Mesenteric fat pad (tissue), 1 donor: ENCODE data around the gene PAX9. TPM values are rescaled to one million over a fixed set of nuclear protein-coding genes. Genes with fewer than 3 reads are reported as not detected.
"Not testable (repeated sequence)": the region's sequence is repeated elsewhere in the genome, so short reads cannot be mapped to it uniquely, and the experiment has no call there.

Experiments
- DNase-seq: peaks from one replicate; pipeline ENCODE4 v3.0.0-alpha.2; 2020; ENCODE audit warnings: low spot score
- total RNA-seq: library from RNA; stranded (reverse); fragmentation: NEBNext Ultra II Directional; extraction: Animal tissue kit (Norgen Biotek cat#: 25700); gene quantifications from one replicate; pipeline ENCODE4 v1.2.1, GENCODE V29; 2021
- donor health status: DM: yes; HTN: yes; CAD: no.

PAX9 gene
- total RNA-seq, 1 donor from 2014 or later: not detected

GRCh38 chr14:36672095-36672494, 10.4 kb downstream of the PAX9 start:
- DNase-seq: no peak

GRCh38 chr14:36674659-36675058, 13.0 kb downstream of the PAX9 start:
- DNase-seq: no peak

- DNase-seq: no peak
Observed at GRCh38 chr14:36675581-36675980, 13.9 kb downstream of the PAX9 start.

- no peak for DNase-seq
Observed at GRCh38 chr14:36676236-36676635, 14.6 kb downstream of the PAX9 start.

GRCh38 chr14:36682338-36682737, 20.7 kb downstream of the PAX9 start:
- no peak for DNase-seq

GRCh38 chr14:36683083-36683724, 21.5 kb downstream of the PAX9 start:
- DNase-seq: no peak

- DNase-seq: no peak
Observed at GRCh38 chr14:36684946-36685345, 23.3 kb downstream of the PAX9 start.

GRCh38 chr14:36690311-36691040, 28.8 kb downstream of the PAX9 start:
- DNase-seq: no peak

- DNase-seq: not testable (repeated sequence)
Observed at GRCh38 chr14:36699420-36699819, 37.8 kb downstream of the PAX9 start.

- DNase-seq: no peak
Observed at GRCh38 chr14:36700651-36701050, 39.0 kb downstream of the PAX9 start.

GRCh38 chr14:36701132-36701531, 39.5 kb downstream of the PAX9 start:
- no peak for DNase-seq

- DNase-seq: no peak
Observed at GRCh38 chr14:36702474-36702873, 40.8 kb downstream of the PAX9 start.

GRCh38 chr14:36707570-36707969, 45.9 kb downstream of the PAX9 start:
- no peak for DNase-seq

- no peak for DNase-seq
Observed at GRCh38 chr14:36713960-36714703, 52.5 kb downstream of the PAX9 start.

- DNase-seq: no peak
Observed at GRCh38 chr14:36716614-36717184, 55.0 kb downstream of the PAX9 start.

GRCh38 chr14:36717363-36717762, 55.7 kb downstream of the PAX9 start:
- no peak for DNase-seq

- no peak for DNase-seq
Observed at GRCh38 chr14:36718216-36718615, 56.6 kb downstream of the PAX9 start.

GRCh38 chr14:36719823-36720222, 58.2 kb downstream of the PAX9 start:
- DNase-seq: no peak

GRCh38 chr14:36720657-36721056, 59.0 kb downstream of the PAX9 start:
- no peak for DNase-seq

GRCh38 chr14:36721877-36722276, 60.2 kb downstream of the PAX9 start:
- DNase-seq: no peak

GRCh38 chr14:36723530-36723929, 61.9 kb downstream of the PAX9 start:
- no peak for DNase-seq

- DNase-seq: no peak
Observed at GRCh38 chr14:36724162-36724561, 62.5 kb downstream of the PAX9 start.
